GM23338 (cell line): ENCODE results near the gene JAM2. TPM values are rescaled to one million over a fixed set of nuclear protein-coding genes. Genes with fewer than 3 reads are reported as not detected.

ENCODE experiments used
- ATAC-seq: fragments of 200-7000 bp; cut with Tn5 transposase; 3 replicates; pipeline ENCODE4 v1.9.1; 2020
- DNase-seq: peaks from one replicate; pipeline ENCODE4 v3.0.0-alpha.2; 2015; ENCODE audit warnings: low spot score
- H2AFZ ChIP-seq: fragments of 200-600 bp; sonication (generic); 2 replicates; pipeline ENCODE4 v1.8.0; 2016; ENCODE audit warnings: antibody characterized with exemption, mild to moderate bottlenecking, moderate library complexity
- H3F3A ChIP-seq: fragments of 200-600 bp; sonication (generic); replicated peaks from 2 replicates; pipeline ENCODE4 v1.8.0; 2017; ENCODE audit warnings: antibody characterized with exemption, mixed run types, low read depth
- H3K27ac ChIP-seq: fragments of 200-600 bp; sonication (generic); 2 replicates; pipeline ENCODE4 v1.6.1; 2016; ENCODE audit warnings: low read depth
- H3K27me3 ChIP-seq: fragments of 200-600 bp; sonication (generic); 2 replicates; pipeline ENCODE4 v1.8.0; 2016; ENCODE audit warnings: mild to moderate bottlenecking, mixed run types, moderate library complexity; ENCODE audit not compliant: insufficient read depth
- H3K36me3 ChIP-seq: fragments of 200-600 bp; sonication (generic); 2 replicates; pipeline ENCODE4 v1.8.0; 2016; ENCODE audit warnings: mild to moderate bottlenecking; ENCODE audit not compliant: insufficient read depth
- H3K4me1 ChIP-seq: fragments of 200-600 bp; sonication (generic); 2 replicates; pipeline ENCODE4 v1.8.0; 2016; ENCODE audit warnings: mild to moderate bottlenecking, moderate library complexity; ENCODE audit not compliant: insufficient read depth
- H3K4me2 ChIP-seq: fragments of 200-600 bp; sonication (generic); 2 replicates; pipeline ENCODE4 v1.7.1; 2017; ENCODE audit warnings: mixed run types
- H3K4me3 ChIP-seq: fragments of 200-600 bp; sonication (generic); 2 replicates; pipeline ENCODE4 v1.6.1; 2016; ENCODE audit warnings: mixed run types
- H3K79me2 ChIP-seq: fragments of 200-600 bp; sonication (generic); replicated peaks from 2 replicates; pipeline ENCODE4 v1.8.0; 2017; ENCODE audit warnings: mild to moderate bottlenecking; ENCODE audit not compliant: insufficient read depth
- H3K9me2 ChIP-seq: fragments of 200-600 bp; sonication (generic); 2 replicates; pipeline ENCODE4 v1.8.0; 2017; ENCODE audit not compliant: insufficient read depth
- H4K20me1 ChIP-seq: fragments of 200-600 bp; sonication (generic); replicated peaks from 2 replicates; pipeline ENCODE4 v1.8.0; 2017; ENCODE audit warnings: mild to moderate bottlenecking; ENCODE audit not compliant: insufficient read depth
- H3K27ac Mint-ChIP-seq: 2 replicates; pipeline ENCODE4 v1.8.0; 2020; ENCODE audit warnings: inconsistent platforms, mild to moderate bottlenecking, moderate library complexity, mixed read lengths
- H3K27me3 Mint-ChIP-seq: 3 replicates; pipeline ENCODE4 v1.8.0; 2022; ENCODE audit warnings: low read depth, mild to moderate bottlenecking, moderate library complexity, mixed read lengths, inconsistent platforms; ENCODE audit not compliant: insufficient read depth, poor library complexity
- H3K36me3 Mint-ChIP-seq: 3 replicates; pipeline ENCODE4 v1.8.0; 2021; ENCODE audit warnings: low read depth, mild to moderate bottlenecking, inconsistent platforms, moderate library complexity, mixed read lengths
- H3K4me1 Mint-ChIP-seq: 3 replicates; pipeline ENCODE4 v1.8.0; 2020; ENCODE audit warnings: mild to moderate bottlenecking, inconsistent platforms, mixed read lengths
- H3K4me3 Mint-ChIP-seq: 3 replicates; pipeline ENCODE4 v1.8.0; 2021; ENCODE audit warnings: moderate library complexity, mild to moderate bottlenecking, inconsistent platforms, mixed read lengths
- H3K9me3 Mint-ChIP-seq: 3 replicates; pipeline ENCODE4 v1.8.0; 2020; ENCODE audit warnings: moderate library complexity, mild to moderate bottlenecking, inconsistent platforms, mixed read lengths
- CREB1 ChIP-seq: fragments of 250-450 bp; sonication (Bioruptor Pico); IDR thresholded peaks from 2 replicates; pipeline ENCODE4 v1.5.0; 2020; ENCODE audit warnings: low read depth, mild to moderate bottlenecking, moderate library complexity
- EZH2 ChIP-seq: fragments of 200-600 bp; sonication (generic); IDR thresholded peaks from one replicate; pipeline ENCODE4 v1.8.0; 2017; ENCODE audit warnings: antibody characterized with exemption, mild to moderate bottlenecking, low read depth; ENCODE audit not compliant: unreplicated experiment
- EZH2phosphoT487 ChIP-seq: fragments of 200-600 bp; sonication (generic); IDR thresholded peaks from one replicate; pipeline ENCODE4 v1.8.1; 2018; ENCODE audit warnings: antibody characterized with exemption; ENCODE audit not compliant: unreplicated experiment
- JUNB ChIP-seq: IDR thresholded peaks from one replicate; pipeline ENCODE4 v1.6.1; 2016; ENCODE audit warnings: antibody characterized with exemption; ENCODE audit not compliant: unreplicated experiment
- NANOG ChIP-seq: IDR thresholded peaks from 2 replicates; pipeline ENCODE4 v1.6.1; 2016; ENCODE audit warnings: antibody characterized with exemption, borderline replicate concordance
- POLR2AphosphoS5 ChIP-seq: IDR thresholded peaks from 2 replicates; pipeline ENCODE4 v1.6.1; 2016; ENCODE audit warnings: antibody characterized with exemption, low read depth
- REST ChIP-seq: IDR thresholded peaks from one replicate; pipeline ENCODE4 v1.6.1; 2018; ENCODE audit warnings: antibody characterized with exemption; ENCODE audit not compliant: unreplicated experiment
- STAT1 ChIP-seq: IDR thresholded peaks from one replicate; pipeline ENCODE4 v1.6.1; 2016; ENCODE audit warnings: antibody characterized with exemption; ENCODE audit not compliant: unreplicated experiment
- ZNF114 ChIP-seq: fragments of 250-450 bp; sonication (Bioruptor Pico); IDR thresholded peaks from 2 replicates; pipeline ENCODE4 v1.5.0; 2020; ENCODE audit warnings: mild to moderate bottlenecking, moderate library complexity
- ZNF331 ChIP-seq: fragments of 250-450 bp; sonication (Bioruptor Pico); IDR thresholded peaks from 2 replicates; pipeline ENCODE4 v1.5.0; 2020; ENCODE audit warnings: low read depth, mild to moderate bottlenecking, moderate library complexity
- ZNF462 ChIP-seq: fragments of 250-450 bp; sonication (Bioruptor Pico); IDR thresholded peaks from 2 replicates; pipeline ENCODE4 v1.5.0; 2020; ENCODE audit warnings: mild to moderate bottlenecking, moderate library complexity
- polyA plus RNA-seq: library from polyadenylated mRNA; unstranded; fragments of >200 nt; fragmentation: Nextera tagmentation; extraction: Ambion mirVana; gene quantifications from 2 replicates; pipeline ENCODE4 v1.2.1, GENCODE V29; 2016
- total RNA-seq: library from RNA; depleted of rRNA; stranded (reverse); fragments of >200 nt; shearing (Covaris generic); gene quantifications from 2 replicates; pipeline ENCODE4 v1.2.3, GENCODE V29; 2014
- TF ChIP-seq, protein P1 (sequence below): IDR thresholded peaks from 2 replicates; pipeline ENCODE4 v1.6.1; 2016; ENCODE audit warnings: antibody characterized with exemption

The JAM2 gene
- total and polyA plus RNA-seq, 2 experiments from 2014 or later, result 4.9 to 14.6 TPM

- TF ChIP-seq POLR2AphosphoS5 (no peak), EZH2phosphoT487 (no peak), CREB1 (no peak)
- TF ChIP-seq, protein P1, sequence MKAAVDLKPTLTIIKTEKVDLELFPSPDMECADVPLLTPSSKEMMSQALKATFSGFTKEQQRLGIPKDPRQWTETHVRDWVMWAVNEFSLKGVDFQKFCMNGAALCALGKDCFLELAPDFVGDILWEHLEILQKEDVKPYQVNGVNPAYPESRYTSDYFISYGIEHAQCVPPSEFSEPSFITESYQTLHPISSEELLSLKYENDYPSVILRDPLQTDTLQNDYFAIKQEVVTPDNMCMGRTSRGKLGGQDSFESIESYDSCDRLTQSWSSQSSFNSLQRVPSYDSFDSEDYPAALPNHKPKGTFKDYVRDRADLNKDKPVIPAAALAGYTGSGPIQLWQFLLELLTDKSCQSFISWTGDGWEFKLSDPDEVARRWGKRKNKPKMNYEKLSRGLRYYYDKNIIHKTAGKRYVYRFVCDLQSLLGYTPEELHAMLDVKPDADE, result no peak
Measured at GRCh38 chr21:25635310-25635709, 3.7 kb upstream of the JAM2 start (continued).

GRCh38 chr21:25636727-25637126 is 2.3 kb upstream of the JAM2 start:
- H3K27ac Mint-ChIP-seq, result no peak overlapping the region
- H3K4me3 Mint-ChIP-seq, result no peak overlapping the region
- ATAC-seq (no peak), DNase-seq (no peak)
- no peaks in the 10 kb centered on the region for H3K36me3 Mint-ChIP-seq
- 0 out of 2 replicates have a peak, but pooled peaks cover 5% of the 10 kb centered on the region for H3K9me2 ChIP-seq
- peaks cover 24% of the 10 kb centered on the region for H3K27me3 ChIP-seq
- no peaks in the 10 kb centered on the region for H3K9me3 Mint-ChIP-seq
- H3K27ac ChIP-seq, result no peak overlapping the region
- no peak overlapping the region for H3K4me2 ChIP-seq
- no peak overlapping the region for H3K4me3 ChIP-seq
- no peaks in the 10 kb centered on the region for H3K79me2 ChIP-seq
- peaks cover 2% of the 10 kb centered on the region; the same call in 1 of the 2 replicates for H3F3A ChIP-seq
- H3K4me1 Mint-ChIP-seq, result peaks cover 17% of the 10 kb centered on the region
- H3K36me3 ChIP-seq, result no peaks in the 10 kb centered on the region
- no peak overlapping the region for H2AFZ ChIP-seq
- H4K20me1 ChIP-seq, result no peaks in the 10 kb centered on the region
- H3K4me1 ChIP-seq, result peaks cover 10% of the 10 kb centered on the region; the same call in 1 of the 2 replicates
- H3K27me3 Mint-ChIP-seq, result peaks cover 10% of the 10 kb centered on the region
- TF ChIP-seq NANOG (no peak), REST (no peak), STAT1 (no peak), EZH2phosphoT487 (no peak), EZH2 (no peak), CREB1 (no peak), ZNF331 (CRISPR knock-in tag) (no peak), POLR2AphosphoS5 (no peak), ZNF462 (no peak), ZNF114 (CRISPR knock-in tag) (no peak), JUNB (no peak)
- TF ChIP-seq, protein P1, result no peak
